BLaER1 treated with 17β-estradiol and CSF1 and Interleukin-3, amounts not matched to agents 10 nM and 100 nM (cell line): ENCODE results near the gene ZMIZ1.

Experiments
- H3K27ac ChIP-seq, 11 experiments: shearing (Covaris generic); formaldehyde crosslinking; 2 replicates each; pipeline ENCODE4 v1.8.1; 2022
- H3K27me3 ChIP-seq, 11 experiments: shearing (Covaris generic); formaldehyde crosslinking; 2 replicates each; pipeline ENCODE4 v1.8.1; 2022
- H3K36me3 ChIP-seq, 11 experiments: shearing (Covaris generic); formaldehyde crosslinking; 2 replicates each; pipeline ENCODE4 v1.8.1; 2022
- H3K4me1 ChIP-seq, 10 experiments: shearing (Covaris generic); formaldehyde crosslinking; 2 replicates each; pipeline ENCODE4 v1.8.1; 2022
- H3K4me2 ChIP-seq, 11 experiments: shearing (Covaris generic); formaldehyde crosslinking; 2 replicates each; pipeline ENCODE4 v1.8.1; 2022
- H3K4me3 ChIP-seq, 10 experiments: shearing (Covaris generic); formaldehyde crosslinking; 2 replicates each; pipeline ENCODE4 v1.8.1; 2022
- H3K9ac ChIP-seq, 11 experiments: shearing (Covaris generic); formaldehyde crosslinking; 2 replicates each; pipeline ENCODE4 v1.8.1; 2022
- H3K9me3 ChIP-seq, 11 experiments: shearing (Covaris generic); formaldehyde crosslinking; replicated peaks in 1 of 11; 2 replicates each; pipeline ENCODE4 v1.8.1; 2022
- H4K20me1 ChIP-seq, 11 experiments: shearing (Covaris generic); formaldehyde crosslinking; 2 replicates each; pipeline ENCODE4 v1.8.1; 2022
- Cebpa-rat ChIP-seq, 11 experiments: shearing (Covaris generic); IDR thresholded peaks; 2 replicates each; pipeline ENCODE4 v1.8.1; 2022

The ZMIZ1 gene

DNA sequence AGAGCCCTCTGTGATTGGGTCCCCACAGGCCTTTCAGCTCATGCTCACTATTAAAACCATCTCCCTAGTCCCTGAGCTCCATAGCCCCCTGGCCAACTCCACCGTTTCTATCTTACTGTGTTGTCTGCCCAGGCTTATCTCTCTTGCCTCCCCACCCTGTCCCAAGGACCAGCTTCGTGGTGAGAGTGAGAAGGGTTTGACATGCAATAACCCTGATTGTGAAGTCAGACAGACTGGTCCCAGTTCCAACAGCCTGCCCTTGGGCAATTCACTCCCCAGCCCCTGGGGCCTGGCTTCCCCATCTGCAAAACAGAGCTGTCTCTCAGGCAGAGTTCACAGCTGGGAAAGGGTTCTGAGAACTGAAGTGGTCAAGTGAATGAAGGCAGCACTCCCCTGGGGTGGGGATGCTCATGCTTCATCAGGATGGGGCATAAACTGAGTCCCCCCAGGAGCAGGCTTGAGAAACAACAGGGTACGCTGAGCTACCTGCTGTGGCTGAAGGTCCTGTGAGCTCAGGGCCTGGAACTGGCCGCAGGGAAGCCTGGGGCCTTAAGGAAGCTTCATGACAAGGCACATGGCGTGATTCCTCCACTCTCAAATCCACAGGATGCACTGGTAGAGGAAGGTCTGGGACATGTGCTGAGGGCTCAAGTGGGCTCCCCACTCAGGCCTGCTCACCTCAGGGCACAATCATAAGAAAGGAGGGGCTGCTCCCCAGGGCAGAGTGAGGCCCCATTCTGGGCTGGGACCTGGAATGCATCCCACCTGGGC is 276.7 kb downstream of the ZMIZ1 start:
- H3K4me2 ChIP-seq = peak overlapping the region; percentile 9 to 100 (median 40); a peak in 20 of 22 replicates
- no peaks in the 10 kb centered on the region for H3K9me3 ChIP-seq
- H3K27ac ChIP-seq = peak overlapping the region in 6 of 11 experiments; percentile 0 to 100 (median 45); a peak in 8 of 22 replicates
- H3K4me3 ChIP-seq = no peak overlapping the region
- TF ChIP-seq Cebpa-rat (IDR thresholded peaks at IDR 0.05) = 0 out of 22 replicates have a peak, but pooled peaks of 1 of the 11 experiments have one; percentile 16
- peaks cover 48 to 56% (median 52%) of the 10 kb centered on the region in 10 experiments for H3K4me1 ChIP-seq
- peaks cover 18 to 23% (median 21%) of the 10 kb centered on the region in 11 experiments for H3K36me3 ChIP-seq
- H4K20me1 ChIP-seq = peaks cover 20 to 36% (median 24%) of the 10 kb centered on the region in 11 experiments; a peak in 21 of 22 replicates
- peak overlapping the region in 5 of 11 experiments; percentile 3 to 100 (median 18); a peak in 5 of 22 replicates for H3K9ac ChIP-seq
- H3K27me3 ChIP-seq = no peaks in the 10 kb centered on the region

- peaks cover 26 to 41% (median 30%) of the 10 kb centered on the region in 11 experiments; a peak in 21 of 22 replicates for H4K20me1 ChIP-seq
- H3K27ac ChIP-seq = peak overlapping the region in 5 of 11 experiments; percentile 1 to 100 (median 44); a peak in 5 of 22 replicates
- peak overlapping the region in 7 of 11 experiments; percentile 29 to 100 (median 79); a peak in 7 of 22 replicates for H3K4me2 ChIP-seq
- H3K4me3 ChIP-seq = no peak overlapping the region
- no peaks in the 10 kb centered on the region for H3K27me3 ChIP-seq
- peaks cover 48 to 62% (median 56%) of the 10 kb centered on the region in 10 experiments for H3K4me1 ChIP-seq
- no peak for TF ChIP-seq Cebpa-rat (IDR thresholded peaks at IDR 0.05)
- peak overlapping the region in 4 of 11 experiments; percentile 11 to 100 (median 34); a peak in 4 of 22 replicates for H3K9ac ChIP-seq
- peaks cover 23 to 28% (median 26%) of the 10 kb centered on the region in 11 experiments for H3K36me3 ChIP-seq
- H3K9me3 ChIP-seq = no peaks in the 10 kb centered on the region
Observed at GRCh38 chr10:79346012-79346340, 277.2 kb downstream of the ZMIZ1 start.

DNA sequence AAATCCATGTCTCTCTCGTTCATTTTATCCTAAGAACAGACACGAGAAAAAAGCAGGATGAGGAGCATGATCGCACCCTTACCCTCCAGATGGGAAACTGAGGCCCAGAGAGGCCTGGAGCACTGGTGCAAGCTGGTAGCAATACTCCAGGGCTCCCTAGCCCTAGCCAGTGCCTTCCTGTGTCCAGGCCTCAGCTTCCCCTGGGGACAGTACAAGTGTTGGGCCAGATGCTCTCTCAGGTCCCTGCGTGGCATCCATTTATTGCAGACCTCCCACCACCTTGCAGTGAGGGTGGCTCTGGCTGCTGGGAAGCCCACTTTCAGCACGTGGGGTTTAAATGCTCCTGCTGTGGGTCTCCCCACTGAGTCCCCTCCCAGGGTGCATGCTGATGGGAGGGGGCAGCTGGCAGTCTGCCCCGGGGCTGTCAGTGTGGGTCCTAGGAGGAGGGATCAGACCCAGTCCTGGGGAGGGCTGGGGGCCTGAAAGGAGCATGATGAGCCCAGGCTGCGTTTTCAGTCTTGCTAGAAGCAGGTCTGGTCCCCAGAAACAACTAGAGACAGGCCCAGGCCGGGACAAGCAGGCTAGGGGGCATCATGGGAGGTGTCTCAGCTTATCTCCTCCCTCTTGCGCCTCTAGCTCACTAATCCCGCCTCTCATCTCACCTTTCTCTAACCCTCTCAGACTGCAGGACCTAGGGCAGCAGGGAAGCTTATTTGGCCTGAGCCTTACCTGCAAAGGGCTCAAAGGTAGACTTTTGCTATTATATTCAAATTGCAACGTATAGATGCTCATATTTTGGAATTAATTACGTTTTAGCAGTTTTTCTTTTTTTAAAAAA is 277.8 kb downstream of the ZMIZ1 start:
- Histone ChIP-seq H3K9ac (peak overlapping the region in 9 of 11 experiments; percentile 43 to 100 (median 99); a peak in 17 of 22 replicates), H3K4me3 (peak overlapping the region in 6 of 10 experiments; percentile 86 to 99 (median 96); a peak in 10 of 20 replicates), H3K4me1 (peaks cover 48 to 68% (median 57%) of the 10 kb centered on the region in 10 experiments), H3K4me2 (peak overlapping the region; percentile 61 to 100 (median 97)), H3K36me3 (peaks cover 28 to 34% (median 33%) of the 10 kb centered on the region in 11 experiments), H4K20me1 (peaks cover 31 to 48% (median 36%) of the 10 kb centered on the region in 11 experiments), H3K27ac (peak overlapping the region in 6 of 11 experiments; percentile 1 to 100 (median 35); a peak in 6 of 22 replicates), H3K9me3 (no peaks in the 10 kb centered on the region), H3K27me3 (no peaks in the 10 kb centered on the region)
- no peak for TF ChIP-seq Cebpa-rat (IDR thresholded peaks at IDR 0.05)

GRCh38 chr10:79347226-79347893 is 278.6 kb downstream of the ZMIZ1 start, which contains the start of gene PPIF:
PPIF (plus strand) TSS chr10:79347469; CDS start chr10:79347549, 80 bp downstream.
- Histone ChIP-seq H3K27ac (peak within 1 kb of the TSS; percentile 93 to 100 (median 99)), H3K36me3 (peaks cover 36 to 42% (median 40%) of the 10 kb centered on the region in 11 experiments), H3K4me2 (peak within 1 kb of the TSS; percentile 94 to 100 (median 99)), H3K9me3 (no peaks in the 10 kb centered on the region), H3K4me3 (peak within 1 kb of the TSS; percentile 79 to 99 (median 95)), H3K4me1 (peaks cover 48 to 75% (median 62%) of the 10 kb centered on the region in 10 experiments), H3K9ac (peak within 1 kb of the TSS; percentile 96 to 100 (median 99)), H4K20me1 (peaks cover 38 to 55% (median 44%) of the 10 kb centered on the region in 11 experiments), H3K27me3 (no peaks in the 10 kb centered on the region)
- TF ChIP-seq Cebpa-rat (IDR thresholded peaks at IDR 0.05) = no peak

GRCh38 chr10:79347894-79348639 is 279.3 kb downstream of the ZMIZ1 start:
- no peaks in the 10 kb centered on the region for H3K27me3 ChIP-seq
- H4K20me1 ChIP-seq = peaks cover 46 to 62% (median 51%) of the 10 kb centered on the region in 11 experiments
- peak overlapping the region; percentile 79 to 99 (median 95) for H3K4me3 ChIP-seq
- H3K4me1 ChIP-seq = peaks cover 48 to 80% (median 69%) of the 10 kb centered on the region in 10 experiments
- TF ChIP-seq Cebpa-rat (IDR thresholded peaks at IDR 0.05) = peak in 10 of 11 experiments; percentile 13 to 80 (median 57); a peak in 12 of 22 replicates
- peaks cover 43 to 49% (median 47%) of the 10 kb centered on the region in 11 experiments for H3K36me3 ChIP-seq
- H3K9me3 ChIP-seq = no peaks in the 10 kb centered on the region
- H3K4me2 ChIP-seq = peak overlapping the region; percentile 94 to 100 (median 99)
- peak overlapping the region; percentile 96 to 100 (median 99) for H3K9ac ChIP-seq
- peak overlapping the region; percentile 93 to 100 (median 99) for H3K27ac ChIP-seq

DNA sequence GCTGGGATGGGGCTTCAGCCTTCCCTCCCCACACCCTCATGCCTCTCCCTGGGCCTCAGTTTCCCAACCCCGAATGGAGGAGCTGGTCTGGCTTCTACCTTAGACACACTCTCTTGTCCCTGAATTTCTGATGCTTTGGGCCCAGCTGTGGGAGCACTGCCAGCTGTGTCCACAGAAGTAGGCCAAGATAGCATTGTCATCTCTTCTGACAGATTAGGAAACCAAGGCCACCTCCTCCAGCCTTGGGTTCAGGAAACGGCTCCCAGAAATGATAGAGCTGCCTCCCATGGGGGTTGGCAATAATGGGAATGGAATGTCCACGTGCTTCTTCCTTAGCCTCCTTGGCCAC is 279.8 kb downstream of the ZMIZ1 start:
- Histone ChIP-seq H3K4me3 (peak overlapping the region; percentile 79 to 99 (median 95)), H3K36me3 (peaks cover 49 to 54% (median 53%) of the 10 kb centered on the region in 11 experiments), H4K20me1 (peaks cover 51 to 68% (median 56%) of the 10 kb centered on the region in 11 experiments), H3K27me3 (no peaks in the 10 kb centered on the region), H3K27ac (peak overlapping the region; percentile 93 to 100 (median 99)), H3K4me1 (peaks cover 48 to 83% (median 73%) of the 10 kb centered on the region in 10 experiments), H3K9ac (peak overlapping the region; percentile 96 to 100 (median 99)), H3K4me2 (peak overlapping the region; percentile 94 to 100 (median 99)), H3K9me3 (no peaks in the 10 kb centered on the region)
- no peak for TF ChIP-seq Cebpa-rat (IDR thresholded peaks at IDR 0.05)

- H3K27me3 ChIP-seq = no peaks in the 10 kb centered on the region
- H4K20me1 ChIP-seq = peaks cover 56 to 72% (median 61%) of the 10 kb centered on the region in 11 experiments
- H3K4me1 ChIP-seq = peaks cover 48 to 87% (median 78%) of the 10 kb centered on the region in 10 experiments
- H3K27ac ChIP-seq = peak overlapping the region; percentile 93 to 100 (median 99); a peak in 21 of 22 replicates
- peak overlapping the region; percentile 79 to 99 (median 95) for H3K4me3 ChIP-seq
- peak overlapping the region; percentile 94 to 100 (median 99) for H3K4me2 ChIP-seq
- H3K9ac ChIP-seq = peak overlapping the region; percentile 96 to 100 (median 99); a peak in 21 of 22 replicates
- H3K9me3 ChIP-seq = no peaks in the 10 kb centered on the region
- peaks cover 53 to 59% (median 58%) of the 10 kb centered on the region in 11 experiments for H3K36me3 ChIP-seq
- no peak for TF ChIP-seq Cebpa-rat (IDR thresholded peaks at IDR 0.05)
Observed at GRCh38 chr10:79349072-79349491, 280.3 kb downstream of the ZMIZ1 start.
